Frontal cortex (tissue), 4 donors: ENCODE measurements around the gene PLAC1. TPM values are rescaled to one million over a fixed set of nuclear protein-coding genes. Genes with fewer than 3 reads are reported as not detected.

ENCODE experiments used
- DNase-seq, 2 donors: peaks; one replicate each; pipeline ENCODE4 v3.0.0; 2012; ENCODE audit warnings: low spot score in 2 of 2
- FAIRE-seq: peaks from 2 replicates; lab custom pipeline; 2012; peaks lifted over from hg19 to GRCh38; lab: Jason Lieb, UNC
- total RNA-seq: library from RNA; depleted of rRNA; stranded (reverse); fragments of >200 nt; gene quantifications from one replicate; pipeline ENCODE4 v1.2.3, GENCODE V29; 2014
- donor health status: control.
- donor health status: control.
- donor health status: control.

The PLAC1 gene
- total RNA-seq, 1 donor from 2014 or later, result not detected

GRCh38 chrX:134672101-134672500 lies 13.8 kb upstream of the PLAC1 start:
- DNase-seq (no peak), FAIRE-seq (no peak)

DNA sequence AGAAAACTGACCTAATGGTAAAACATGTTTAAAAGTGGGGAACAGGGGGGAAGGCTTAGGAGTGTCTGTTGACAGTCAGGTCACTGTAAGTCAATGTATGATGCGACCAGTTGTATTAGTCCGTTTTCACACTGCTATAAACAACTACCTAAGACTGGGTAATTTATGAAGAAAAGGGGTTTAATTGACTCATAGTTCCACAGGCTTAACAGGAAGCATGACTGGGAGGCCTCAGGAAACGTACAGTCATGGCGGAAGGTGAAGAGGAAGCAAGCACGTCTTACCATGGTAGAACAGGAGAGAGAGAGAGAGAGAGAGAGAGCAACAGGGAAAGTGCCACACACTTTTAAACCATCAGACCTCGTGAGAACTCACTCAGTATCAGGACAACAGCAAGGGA lies 13.0 kb upstream of the PLAC1 start:
- FAIRE-seq (no peak), DNase-seq (no peak)

DNA sequence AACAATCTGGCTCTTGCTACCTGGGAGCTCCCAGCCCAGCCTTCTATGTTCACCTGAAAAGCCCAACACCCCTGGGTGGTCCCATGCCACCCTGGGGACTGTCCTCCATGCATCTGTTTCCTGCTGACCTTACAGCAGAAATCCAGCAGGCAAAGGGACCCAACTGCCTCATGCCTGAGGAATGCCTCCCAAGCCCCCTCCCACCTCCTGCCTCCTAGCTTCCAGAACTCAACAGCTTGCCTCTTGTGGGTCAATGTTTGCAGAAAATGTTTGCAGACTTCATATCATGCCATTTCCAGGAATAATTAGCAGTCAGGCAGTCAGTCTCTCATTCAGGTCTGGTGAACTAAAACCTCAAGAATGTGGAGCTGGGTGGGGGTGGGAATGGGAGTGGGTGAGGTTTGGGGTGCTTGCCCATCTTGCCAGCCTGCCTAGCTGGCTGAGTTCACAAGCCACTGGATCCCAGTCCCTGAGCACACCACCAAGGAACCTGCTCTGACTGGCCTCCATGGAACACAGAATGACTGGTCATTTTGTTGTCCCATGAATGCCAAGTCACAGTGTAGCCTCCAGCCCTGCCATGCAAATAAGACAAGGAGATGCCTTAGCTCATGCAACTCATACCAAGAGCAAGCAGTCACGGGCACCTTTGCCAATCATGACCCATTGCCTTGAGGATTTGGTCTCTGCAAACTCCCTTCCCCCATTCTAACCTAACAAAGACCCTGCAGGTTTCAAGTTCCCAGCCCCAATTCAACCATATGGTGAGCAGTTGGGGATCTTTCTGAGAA lies 12.1 kb upstream of the PLAC1 start:
- DNase-seq (no peak), FAIRE-seq (no peak)

DNA sequence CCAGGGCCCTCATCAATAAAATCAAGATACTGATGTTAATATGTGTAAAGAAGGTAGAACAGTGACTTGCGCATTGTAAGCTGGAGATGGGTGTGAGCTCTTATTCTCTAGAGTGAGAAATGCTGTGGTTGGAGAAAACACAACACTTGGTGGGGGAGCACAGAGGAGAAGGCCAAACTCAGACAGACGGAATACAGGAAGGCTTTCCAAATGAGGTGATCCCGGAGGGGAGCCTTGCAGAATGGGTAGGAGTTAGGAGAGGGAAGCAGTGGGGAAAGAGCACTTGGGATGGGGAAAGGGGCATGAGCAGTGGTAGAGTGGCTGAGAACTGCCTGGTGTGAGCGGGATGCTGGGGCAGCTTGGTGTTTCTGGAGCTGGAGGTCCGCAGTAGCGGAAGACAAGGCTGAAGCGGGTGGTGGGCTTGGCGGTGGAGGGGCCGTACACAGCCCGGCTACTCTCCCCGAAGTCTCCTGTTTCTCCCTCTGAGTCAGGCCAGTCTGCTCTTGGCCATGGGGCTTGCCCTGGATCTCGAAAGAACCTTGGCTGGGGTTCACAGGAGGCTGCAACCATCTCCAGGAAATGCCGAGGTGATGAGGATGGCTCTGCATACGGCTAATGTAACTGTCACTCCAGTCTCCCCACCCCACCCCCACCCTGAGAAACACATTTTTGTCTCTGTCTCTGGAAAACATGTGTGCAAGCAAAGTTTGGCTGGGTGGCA lies 11.3 kb upstream of the PLAC1 start:
- DNase-seq, result no peak
- no peak for FAIRE-seq

DNA sequence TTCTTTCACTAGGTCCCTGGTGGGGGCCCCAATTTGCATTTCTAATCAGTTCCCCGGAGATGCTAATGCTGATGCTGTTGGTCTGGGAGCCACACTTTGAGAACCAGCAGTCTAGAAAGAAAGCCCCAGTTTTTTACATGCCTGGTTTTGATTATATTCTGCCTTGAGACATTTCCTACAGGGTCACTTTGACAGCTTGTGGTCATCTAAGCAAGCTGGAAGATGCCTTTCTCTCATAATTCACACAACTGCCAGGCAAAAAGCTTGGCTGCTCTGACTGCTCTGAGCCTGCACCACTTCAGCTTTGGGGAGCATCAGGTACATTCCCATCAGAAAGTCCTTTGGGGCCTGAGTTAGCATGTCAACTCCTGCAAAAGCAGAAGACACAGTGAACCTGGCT lies 5.9 kb upstream of the PLAC1 start:
- DNase-seq (no peak), FAIRE-seq (no peak)

- no peak for DNase-seq
- FAIRE-seq, result no peak
Measured at GRCh38 chrX:134661295-134661694, 3.0 kb upstream of the PLAC1 start.

DNA sequence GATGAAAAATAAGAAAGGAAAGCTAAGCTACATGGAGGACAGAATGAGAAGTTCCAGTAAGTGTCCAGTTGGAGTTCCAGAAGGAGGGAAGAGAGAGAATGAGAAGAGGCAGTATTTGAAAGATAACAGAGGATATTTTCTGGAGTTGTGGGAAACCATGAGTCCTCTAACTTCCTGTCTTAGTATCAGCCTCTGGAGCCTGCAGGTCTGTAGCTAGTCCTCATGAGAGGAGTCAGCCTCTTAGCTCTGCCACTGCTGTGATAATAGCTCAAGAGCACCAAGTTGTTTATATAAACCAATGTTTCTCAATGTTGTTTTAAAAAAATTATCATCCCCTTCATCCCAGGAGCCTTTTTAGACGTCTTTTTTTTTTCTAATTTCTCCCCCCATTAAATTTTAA lies 2.4 kb upstream of the PLAC1 start:
- no peak for FAIRE-seq

DNA sequence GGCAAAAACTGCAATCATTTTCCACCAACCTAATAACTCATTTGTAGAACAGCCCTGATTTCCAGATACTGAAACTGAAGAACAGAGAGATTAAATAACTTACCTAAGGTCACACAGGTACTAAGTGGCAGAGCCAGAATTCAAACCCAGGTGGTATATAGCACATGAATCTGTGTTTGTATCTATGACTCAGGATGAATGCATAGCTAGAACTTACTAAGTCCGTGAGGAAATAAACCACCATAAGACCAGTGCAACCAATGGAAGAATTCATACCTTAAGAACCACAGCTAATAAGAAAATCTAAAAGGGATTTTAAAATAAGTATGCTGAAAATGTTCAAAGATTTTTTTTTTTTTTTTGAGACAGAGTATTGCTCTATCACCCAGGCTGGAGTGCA lies 1.5 kb upstream of the PLAC1 start:
- DNase-seq (no peak), FAIRE-seq (no peak)

More for the DNA sequence above, 2.4 kb upstream of the PLAC1 start:
- no peak for DNase-seq

DNA sequence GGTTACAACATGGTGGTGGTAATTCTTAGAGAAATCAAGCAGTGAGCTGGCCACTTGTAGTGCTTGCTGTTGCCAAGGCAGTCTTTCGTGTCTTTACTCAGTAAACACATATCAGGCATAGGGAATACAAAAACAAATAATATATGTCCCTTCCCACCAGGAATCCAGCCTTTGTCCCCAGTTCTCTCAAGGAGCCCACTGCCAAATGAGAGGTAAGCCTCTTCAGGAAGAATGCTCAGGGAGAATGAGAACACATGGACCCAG lies 421 bp upstream of the PLAC1 start:
- no peak for DNase-seq
- FAIRE-seq, result no peak

- DNase-seq, result no peak
- no peak for FAIRE-seq
Measured at GRCh38 chrX:134654398-134655012, 3.8 kb downstream of the PLAC1 start.

DNA sequence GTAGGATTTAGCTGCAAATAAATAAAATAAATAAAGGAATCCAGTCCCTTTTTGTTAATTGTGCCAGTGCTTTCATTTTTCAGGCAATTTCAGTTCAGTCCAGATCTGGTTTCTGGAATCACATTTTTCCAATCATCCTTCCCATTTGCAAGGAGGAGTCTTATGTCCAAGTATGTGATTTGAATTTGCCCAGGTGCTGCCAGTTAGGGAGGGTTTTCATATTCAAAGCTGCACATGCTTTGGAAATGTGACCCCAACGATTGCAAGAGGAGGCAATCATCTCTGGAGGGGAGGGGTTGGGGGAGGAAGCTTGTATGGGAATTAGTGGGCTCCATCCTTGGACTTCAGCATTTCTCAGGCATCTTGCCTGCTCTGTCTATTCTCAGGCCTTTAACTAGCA lies 4.4 kb downstream of the PLAC1 start:
- no peak for DNase-seq
- no peak for FAIRE-seq

- FAIRE-seq (no peak), DNase-seq (no peak)
Measured at GRCh38 chrX:134650701-134651100, 7.6 kb downstream of the PLAC1 start.

- FAIRE-seq (no peak), DNase-seq (no peak)
Measured at GRCh38 chrX:134649770-134650169, 8.5 kb downstream of the PLAC1 start.

DNA sequence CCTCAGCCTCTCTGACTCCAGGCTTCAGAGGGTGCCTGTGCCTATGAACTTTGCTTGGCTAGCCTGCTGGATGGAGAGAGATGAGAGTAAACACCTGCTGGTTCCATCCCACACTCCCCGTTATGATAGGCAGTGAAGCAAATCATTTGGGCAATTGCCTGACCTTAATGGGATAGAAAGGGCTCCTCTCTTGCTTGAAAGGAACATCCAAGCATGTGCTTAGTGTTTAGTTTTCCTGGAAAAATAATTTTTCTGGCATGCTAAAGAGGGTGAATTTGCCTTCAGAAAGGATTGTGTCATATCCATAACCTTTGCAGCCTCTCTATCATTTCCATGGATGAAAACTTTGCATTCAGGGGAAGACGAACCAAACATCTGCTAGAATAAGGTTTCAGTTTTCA lies 10.8 kb downstream of the PLAC1 start:
- no peak for FAIRE-seq
- DNase-seq, result no peak

DNA sequence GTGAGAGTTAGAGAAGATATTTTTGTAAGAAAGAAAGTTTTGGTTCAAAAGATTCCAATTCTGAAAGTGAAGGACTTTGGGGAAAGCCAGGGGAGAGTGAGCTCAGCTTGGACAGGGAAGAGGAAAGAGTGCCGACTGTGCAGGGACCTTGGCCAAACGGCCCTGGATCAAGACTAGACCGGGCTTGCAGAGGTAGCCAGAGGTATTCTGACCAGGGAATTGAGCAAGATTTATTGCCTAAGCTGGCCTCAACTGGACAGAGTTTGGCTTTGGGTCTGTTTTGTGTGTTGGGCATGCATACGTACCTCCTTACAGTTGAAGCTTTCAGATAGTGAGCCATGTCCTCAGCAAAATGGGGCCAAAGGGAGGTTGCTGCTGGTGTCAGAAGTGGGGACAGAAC lies 11.6 kb downstream of the PLAC1 start:
- FAIRE-seq (no peak), DNase-seq (no peak)

- no peak for FAIRE-seq
- DNase-seq, result no peak
Measured at GRCh38 chrX:134645936-134646543, 12.2 kb downstream of the PLAC1 start.

GRCh38 chrX:134642386-134642785 lies 15.9 kb downstream of the PLAC1 start:
- DNase-seq (no peak), FAIRE-seq (no peak)

- DNase-seq, result no peak
- FAIRE-seq, result no peak
Measured at GRCh38 chrX:134641346-134641745, 16.9 kb downstream of the PLAC1 start.

DNA sequence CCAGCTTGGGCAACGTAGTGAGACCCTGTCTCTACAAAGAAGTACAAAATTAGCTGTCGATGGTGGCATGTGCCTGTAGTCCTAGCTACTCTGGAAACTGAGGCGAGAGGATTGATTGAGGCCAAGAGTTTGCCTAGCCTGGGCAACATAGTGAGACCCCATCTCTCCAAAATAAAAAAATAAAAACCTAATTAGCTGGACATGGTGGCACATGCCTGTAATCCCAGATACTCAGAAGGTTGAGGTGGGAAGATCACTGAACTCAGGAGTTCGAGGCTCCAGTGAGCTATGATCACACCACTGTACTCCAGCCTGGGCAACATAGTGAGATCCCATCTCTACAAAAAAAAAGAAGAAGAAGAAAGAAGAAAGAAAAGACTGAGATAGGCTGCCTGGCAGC lies 17.4 kb downstream of the PLAC1 start:
- FAIRE-seq (no peak), DNase-seq (no peak)

GRCh38 chrX:134636851-134637250 lies 21.4 kb downstream of the PLAC1 start:
- no peak for FAIRE-seq

DNA sequence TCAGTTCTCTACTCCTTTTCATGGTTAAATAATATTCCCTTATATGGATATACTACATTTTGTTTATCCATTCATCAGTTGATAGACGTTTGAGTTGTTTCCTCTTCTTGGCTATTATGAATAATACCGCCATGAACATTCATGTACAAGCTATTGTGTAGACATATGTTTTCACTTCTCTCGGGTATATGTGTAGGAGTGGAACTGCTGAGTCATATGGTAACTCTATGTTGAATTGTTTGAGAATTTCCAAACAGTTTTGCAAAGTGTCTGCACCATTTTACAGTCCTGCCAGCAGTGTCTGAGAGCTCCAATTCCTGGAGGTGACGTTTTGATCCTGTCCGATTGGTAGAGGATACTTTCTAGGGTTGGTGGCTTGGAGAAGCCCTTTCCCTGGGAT lies 23.6 kb downstream of the PLAC1 start:
- FAIRE-seq (no peak), DNase-seq (no peak)

More at GRCh38 chrX:134636851-134637250, 21.4 kb downstream of the PLAC1 start:
- DNase-seq, result no peak
